Activated T-helper 1 cell treated with anti-CD3 and anti-CD28 coated beads, Interleukin-2, amount 50 U/mL, for 16 hours (primary cell): ENCODE measurements around the gene CCDC89.
A peak's percentile ranks its signal among the peaks of the same experiment; 100 is the strongest.
"Not testable (repeated sequence)": the region's sequence is repeated elsewhere in the genome, so short reads cannot be mapped to it uniquely, and the experiment has no call there.

Experiments used
- DNase-seq, 2 donors: peaks; one replicate each; pipeline ENCODE4 v3.0.0-alpha.2; 2020; ENCODE audit warnings: low read depth in 1 of 2, low spot score in 1 of 2

Gene CCDC89

GRCh38 chr11:85654343-85654742 lies 31.7 kb downstream of the CCDC89 start:
- not testable (repeated sequence) for DNase-seq

DNA sequence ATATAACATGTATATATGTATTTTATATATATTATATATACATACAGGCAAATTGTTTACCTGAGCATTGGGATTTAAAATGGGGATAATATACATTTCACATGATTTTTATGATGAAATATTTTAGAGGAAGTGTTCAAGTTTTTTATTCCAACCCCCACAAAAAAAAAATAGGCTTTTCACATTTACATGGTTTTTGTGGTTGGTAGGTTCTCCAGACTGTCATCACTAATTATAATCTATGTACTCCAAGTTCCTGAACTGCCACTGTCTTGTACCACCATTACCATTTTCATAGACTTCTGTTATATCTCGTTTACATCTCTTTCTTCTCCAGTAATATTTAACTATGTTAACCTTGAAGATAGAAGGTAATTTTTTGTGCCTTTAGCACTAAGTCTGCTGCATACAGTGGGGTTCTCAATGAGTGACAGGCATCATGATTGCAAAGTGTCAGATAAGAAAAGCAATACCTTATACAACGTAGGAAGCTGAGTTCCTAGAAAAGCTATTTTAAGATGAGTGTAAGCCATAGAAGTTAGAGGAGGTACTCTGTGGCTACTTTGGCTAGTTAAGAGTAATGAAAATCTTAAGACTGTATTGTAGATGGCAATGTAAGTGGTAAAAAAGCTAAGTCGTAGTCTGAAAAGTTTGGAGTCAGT lies 33.1 kb downstream of the CCDC89 start:
- DNase-seq = no peak

DNA sequence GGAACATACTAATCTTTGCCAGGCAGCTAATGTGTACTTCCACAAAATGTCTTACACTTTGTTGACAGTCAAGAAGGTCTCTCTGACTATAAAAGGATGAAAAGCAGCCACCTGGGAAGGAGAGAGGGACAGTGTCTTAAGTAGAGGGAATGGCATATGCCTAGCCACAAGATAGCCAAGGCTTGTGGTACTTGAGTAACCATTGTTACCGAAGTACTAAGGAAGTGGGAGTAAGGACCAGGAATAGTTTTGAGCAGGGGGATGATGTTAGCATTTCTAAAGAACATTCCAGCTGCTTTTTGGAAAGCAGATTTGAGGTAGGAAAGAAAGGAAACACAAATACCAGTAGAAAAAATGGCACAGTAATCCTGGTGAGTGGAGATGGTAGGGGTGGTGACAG lies 34.9 kb downstream of the CCDC89 start:
- no peak for DNase-seq

DNA sequence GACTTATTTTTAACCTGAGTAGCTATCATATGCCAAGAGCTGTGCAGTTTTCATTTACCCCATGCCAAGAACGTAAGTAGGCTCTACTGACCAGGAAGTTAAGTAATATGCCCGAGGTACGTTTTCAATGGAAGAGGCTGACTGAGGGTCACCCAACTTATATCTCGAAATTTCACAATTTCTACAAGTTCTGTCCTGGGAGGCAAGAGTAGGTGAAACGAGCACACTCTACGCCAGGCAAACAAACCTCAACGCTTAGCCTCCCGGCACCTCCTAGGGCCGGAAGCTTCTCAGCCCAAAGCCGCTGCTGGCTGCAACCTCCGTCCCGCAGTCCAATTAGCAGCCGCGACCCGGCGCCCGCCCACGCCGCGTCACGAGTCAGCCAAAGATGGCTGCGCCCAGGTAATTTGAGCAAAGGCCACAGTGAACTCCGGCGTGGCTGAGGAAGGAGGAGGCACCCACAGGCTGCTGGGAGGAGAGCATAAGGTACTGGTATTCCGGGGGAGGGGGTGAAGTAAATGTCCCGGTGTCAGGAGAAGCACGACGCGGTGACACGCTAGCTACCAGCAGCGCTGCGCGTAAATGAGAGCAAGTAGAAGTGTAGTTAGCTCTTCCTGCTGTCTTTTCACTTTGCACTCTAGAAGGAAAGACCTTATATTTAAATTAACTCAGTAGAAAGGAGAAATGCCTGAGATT lies 38.2 kb downstream of the CCDC89 start, which contains the start of gene TMEM126A:
TMEM126A (plus strand) TSS at position 364 of the 696 bp plus-strand sequence. CDS start 2,289 bp downstream, outside the sequence.
- DNase-seq = peak; percentile 80 to 84

DNA sequence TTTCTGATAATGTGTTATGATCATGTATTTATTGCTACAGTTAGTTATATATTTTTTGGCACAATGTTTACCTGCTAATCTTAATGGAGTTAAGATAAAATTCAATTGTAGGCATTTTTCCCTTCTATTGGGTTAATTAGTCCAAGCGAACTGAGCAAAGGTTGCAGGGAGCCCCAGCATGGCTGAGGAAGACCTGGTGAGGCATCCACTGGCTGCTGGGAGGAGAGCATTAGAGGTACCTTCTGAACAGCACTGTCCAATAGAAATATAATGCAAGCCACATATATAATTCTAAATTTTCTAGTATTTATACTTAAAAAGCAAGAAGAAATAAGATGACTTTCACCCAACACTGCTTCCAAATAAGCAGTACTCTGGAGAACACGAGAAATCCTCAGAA lies 38.9 kb downstream of the CCDC89 start:
- DNase-seq = no peak

GRCh38 chr11:85643191-85643614 lies 42.8 kb downstream of the CCDC89 start:
- DNase-seq = no peak

GRCh38 chr11:85634747-85635146 lies 51.2 kb downstream of the CCDC89 start:
- DNase-seq = no peak
